SH-SY5Y (cell line): Measurements from ENCODE around the gene GRM5.

Source experiments
- GATA2 ChIP-seq: IDR thresholded peaks from 2 replicates; pipeline ENCODE4 v1.6.1; 2011; ENCODE audit warnings: mild to moderate bottlenecking, low read depth, low read length
- GATA3 ChIP-seq: IDR thresholded peaks from 2 replicates; pipeline ENCODE4 v1.6.1; 2011; ENCODE audit warnings: low read depth, mild to moderate bottlenecking, low read length, moderate library complexity

DNA sequence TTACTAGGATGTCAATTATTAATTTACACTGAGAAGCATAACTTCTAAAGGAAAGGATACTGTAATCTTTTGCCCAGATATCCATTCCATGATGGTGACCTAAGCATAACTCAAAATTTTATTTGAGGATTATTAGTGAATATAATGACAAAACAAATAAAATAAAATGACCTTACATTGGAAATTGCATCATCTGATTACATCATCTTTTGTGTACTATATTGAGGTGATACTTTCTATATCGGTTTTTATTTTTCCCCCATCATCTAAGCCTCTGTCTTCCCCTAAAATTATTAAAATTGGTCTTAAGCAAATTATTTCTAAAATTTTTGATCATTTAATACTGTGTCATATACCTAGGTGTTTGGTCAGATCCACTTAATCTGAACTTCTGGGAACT is 578.1 kb downstream of the GRM5 start:
- no peak for TF ChIP-seq GATA3
- no peak for TF ChIP-seq GATA2
